HG03175 (cell line): ENCODE results near the gene TBC1D16.

Experiments used
- ATAC-seq: cut with Tn5 transposase; IDR thresholded peaks from one replicate; pipeline ENCODE4 v1.9.1; 2021; ENCODE audit warnings: mild to moderate bottlenecking, moderate library complexity; ENCODE audit not compliant: unreplicated experiment

Gene TBC1D16

DNA sequence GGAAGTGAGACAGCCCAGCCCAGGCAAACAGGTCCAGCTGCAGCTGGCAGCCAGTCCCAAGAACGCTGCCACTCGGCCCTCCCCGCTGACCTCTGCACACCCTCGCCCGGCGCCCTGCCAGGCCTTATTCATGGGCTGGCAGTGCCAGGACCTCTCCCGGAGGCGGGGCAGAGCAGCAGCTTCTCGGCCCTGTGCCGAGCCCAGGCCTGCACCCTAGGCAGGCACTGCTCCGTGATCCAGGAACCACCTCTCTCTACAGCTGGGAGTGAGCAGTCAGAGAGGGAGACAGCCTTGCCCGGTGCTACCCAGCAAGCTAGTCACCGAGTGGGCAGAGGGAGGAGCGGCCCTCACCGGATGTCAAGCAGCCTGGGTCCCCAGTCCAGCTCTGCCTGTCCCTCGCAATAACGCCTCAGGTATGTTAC lies 116.5 kb downstream of the TBC1D16 start:
- ATAC-seq: no peak

DNA sequence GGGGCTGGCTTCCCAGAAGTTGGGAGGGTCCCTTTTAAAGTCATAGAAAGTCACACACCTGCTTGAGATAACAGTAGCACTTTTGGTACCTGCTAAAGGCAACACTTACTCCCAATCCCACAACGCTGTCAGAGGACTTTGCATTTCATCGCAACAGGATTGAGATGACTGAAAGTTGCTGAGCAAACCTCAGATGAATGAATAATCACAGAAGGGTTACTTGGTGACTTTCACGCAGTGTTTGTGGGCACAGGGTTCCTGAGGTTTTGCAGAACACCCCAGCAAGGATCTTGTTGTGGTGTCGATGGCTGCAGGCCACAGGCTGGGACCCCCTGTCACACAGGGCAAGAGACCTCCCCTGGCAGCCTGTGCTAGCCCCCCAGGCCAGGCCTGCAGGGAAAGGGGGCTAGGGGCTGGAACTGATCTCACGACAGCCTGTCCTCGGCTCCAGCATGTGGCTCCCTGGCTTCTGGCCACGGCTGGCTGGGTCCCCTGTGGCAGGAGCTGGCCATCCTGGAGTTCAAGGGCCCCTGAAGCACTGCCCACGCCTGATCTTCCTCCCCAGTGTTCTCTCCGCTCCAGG lies 117.0 kb downstream of the TBC1D16 start:
- no peak for ATAC-seq

GRCh38 chr17:79917902-79918484 lies 117.7 kb downstream of the TBC1D16 start:
- no peak for ATAC-seq

GRCh38 chr17:79916991-79917901 lies 118.4 kb downstream of the TBC1D16 start:
- no peak for ATAC-seq

DNA sequence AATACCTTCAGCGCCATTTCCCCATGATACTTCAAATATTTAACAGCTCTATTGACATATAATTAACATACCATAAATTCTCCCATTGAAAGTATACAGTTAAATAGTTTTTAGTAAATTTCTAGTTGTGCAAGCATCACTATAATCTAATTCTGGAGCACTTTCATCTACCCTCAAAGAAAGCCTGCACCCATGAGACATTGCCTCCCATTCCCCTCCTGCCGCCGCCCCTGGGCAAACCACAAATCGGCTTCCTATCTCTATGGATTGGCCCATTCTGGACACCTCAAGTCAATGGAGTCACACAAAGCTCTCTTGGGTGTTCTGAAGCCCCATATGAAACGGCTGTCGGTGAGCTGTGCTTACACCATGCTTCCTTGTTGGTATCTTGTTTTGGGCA lies 119.2 kb downstream of the TBC1D16 start:
- no peak for ATAC-seq

GRCh38 chr17:79915850-79916430 lies 119.7 kb downstream of the TBC1D16 start:
- ATAC-seq: no peak

GRCh38 chr17:79914813-79915740 lies 120.6 kb downstream of the TBC1D16 start:
- ATAC-seq: no peak

DNA sequence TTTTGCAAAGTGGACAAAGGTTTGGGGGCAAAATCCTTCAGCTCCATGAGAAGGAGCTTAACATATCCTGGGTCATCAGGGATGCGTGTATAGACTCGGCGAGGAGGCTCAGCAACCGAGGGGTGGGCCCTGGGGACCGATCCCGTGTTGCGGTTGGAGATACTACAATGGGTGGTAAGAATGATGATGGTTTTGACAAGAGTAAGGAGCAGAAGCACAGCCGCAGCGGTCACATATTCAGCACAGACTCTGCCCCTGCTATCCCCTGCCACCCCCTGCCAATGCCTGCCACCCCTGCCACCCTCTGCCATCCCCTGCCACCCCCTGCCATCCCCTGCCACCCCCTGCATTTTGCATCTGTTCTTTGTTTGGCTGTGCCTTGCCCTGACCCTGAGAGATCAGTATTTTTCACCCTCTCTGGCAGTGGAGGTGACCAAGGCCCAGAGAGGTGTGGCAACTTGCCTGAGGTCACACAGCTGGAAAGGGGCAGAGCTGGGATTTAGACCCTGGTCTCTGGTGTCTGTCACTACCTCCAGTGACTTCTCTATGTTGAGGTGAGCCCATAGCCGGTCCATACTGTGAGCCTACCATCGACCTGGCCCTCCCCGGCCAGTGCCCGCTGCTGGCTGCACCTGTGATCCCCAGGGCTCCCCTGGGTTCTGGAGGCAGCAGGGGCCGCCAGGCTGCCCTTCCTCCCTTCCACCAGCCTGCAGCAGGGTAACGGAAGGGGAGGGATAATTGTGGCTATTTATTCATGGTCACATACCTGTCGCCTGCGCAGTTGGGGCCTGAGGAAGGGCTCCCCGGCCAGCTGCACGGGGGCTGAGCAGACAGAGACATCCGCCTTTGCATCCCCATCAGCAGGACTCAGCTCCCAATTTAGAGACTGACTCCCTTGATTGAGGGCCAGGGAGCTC lies 121.5 kb downstream of the TBC1D16 start:
- no peak for ATAC-seq

DNA sequence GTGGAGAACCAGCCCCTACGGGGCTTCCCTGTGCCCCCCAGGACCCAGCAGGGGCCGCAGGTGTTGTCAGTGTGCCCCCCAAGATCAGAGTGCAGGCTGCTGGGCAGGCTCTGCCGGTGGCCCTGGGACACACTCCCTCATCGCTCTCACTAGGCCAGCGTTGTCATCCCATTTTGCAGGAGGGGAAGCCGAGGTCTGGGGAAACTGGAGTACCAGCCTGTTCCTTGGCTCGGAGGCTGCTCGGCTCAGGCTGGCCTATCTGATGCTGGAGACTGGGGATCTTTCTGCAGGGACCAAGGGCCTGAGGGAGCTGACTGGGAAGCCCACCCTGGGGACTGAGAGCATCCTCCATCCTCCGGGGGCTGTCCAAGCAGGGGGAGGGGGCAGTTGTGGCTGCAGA lies 122.2 kb downstream of the TBC1D16 start:
- ATAC-seq: no peak

DNA sequence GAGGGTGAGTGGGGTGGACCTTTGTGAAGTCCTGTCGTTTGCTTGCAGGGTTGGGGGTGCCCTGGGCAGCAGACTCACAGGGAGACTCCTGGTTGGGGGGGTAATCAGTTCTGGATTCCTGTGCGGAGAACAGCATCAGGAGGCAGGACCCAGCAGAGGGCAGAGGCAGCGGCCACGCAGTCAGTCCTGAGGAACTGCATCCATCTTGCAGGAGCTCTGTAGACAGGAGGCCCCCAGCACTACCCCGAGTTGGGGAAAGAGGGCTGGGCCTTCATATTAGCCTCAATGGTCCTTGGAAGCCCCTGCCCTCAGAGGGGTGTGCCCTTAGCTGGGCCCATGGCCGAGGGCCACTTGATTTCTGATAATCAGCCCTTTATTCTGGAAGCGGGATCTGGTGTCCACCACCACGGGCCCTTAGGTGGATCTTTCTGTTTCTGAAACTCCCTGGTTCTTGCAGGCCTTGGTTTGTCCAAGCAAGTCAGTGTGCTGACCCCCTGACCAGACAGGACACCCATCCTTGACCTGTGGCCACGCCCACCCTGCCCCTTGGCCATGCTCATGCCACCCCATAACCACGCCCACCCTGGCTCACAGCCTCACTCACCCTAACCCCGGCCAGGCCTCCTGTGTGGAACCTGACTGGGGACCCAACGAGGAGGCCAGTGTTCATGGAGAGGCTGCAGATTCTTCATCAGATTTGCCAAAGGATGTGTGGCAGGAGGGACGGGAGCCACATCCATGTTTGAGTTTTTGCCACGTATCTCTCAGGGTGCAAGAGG lies 122.9 kb downstream of the TBC1D16 start:
- no peak for ATAC-seq

DNA sequence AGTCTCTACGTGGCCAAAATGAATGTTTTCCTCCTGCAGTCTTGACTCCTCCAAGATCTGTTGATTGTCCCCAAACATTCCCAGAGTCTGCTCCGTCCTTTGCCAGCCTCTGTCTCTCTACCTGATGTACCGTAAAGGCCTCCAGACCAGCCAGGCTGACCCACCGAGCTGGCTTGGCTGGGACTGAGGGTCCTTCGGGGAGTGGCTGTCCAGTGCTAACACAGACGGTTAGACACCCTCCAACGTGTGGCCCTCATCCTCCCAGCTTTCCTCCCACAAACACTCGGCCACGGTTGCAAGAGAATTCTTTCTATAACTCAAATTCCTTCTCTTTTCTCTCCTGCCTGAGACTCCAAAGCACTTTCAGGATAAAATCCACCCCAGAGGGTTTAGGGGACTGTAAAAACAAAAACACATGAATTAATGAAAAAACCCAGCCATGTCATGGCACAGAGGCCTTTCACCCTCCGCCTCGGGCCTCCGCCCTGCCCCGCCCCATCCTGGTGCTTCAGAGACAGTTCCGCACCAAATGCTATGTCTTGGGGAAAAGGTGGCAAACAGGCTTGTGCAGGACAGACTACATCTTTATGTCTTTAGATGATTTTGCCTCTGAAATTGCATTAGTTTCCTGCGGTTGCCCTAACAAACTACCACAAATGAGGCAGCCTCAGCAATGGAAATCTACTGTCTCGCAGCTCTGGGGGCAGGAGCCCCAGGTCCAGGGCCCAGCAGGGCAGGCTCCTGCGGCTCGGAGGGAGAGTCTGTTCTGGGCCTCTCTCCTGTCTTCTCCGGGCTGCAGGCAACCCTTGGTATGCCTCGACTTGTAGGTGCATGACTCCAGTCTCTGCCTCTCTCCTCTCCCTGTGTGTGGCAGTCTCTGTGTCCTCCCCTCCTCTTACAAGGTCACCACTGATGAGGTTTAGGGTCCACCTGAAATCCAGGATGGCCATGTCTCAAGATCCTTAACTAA lies 124.0 kb downstream of the TBC1D16 start:
- no peak for ATAC-seq

DNA sequence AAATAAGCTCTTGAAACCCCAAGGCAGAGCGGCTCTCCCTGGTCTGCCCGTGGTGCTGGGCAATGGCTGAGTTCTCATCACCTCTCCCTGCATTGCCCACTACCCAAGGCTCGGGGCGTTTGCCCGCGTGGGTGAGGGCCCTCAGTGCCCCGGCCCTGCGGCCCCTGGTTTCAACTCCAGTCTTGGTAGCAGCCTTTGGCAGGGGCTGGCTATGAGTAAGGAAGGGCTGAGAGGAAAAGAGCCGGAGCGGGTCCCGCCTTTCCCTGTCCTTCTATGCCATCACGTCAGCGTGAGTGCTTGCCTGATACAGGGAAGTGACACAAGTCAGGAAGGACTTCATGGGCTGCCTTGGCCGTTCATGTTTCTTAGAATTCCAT lies 124.7 kb downstream of the TBC1D16 start:
- no peak for ATAC-seq

DNA sequence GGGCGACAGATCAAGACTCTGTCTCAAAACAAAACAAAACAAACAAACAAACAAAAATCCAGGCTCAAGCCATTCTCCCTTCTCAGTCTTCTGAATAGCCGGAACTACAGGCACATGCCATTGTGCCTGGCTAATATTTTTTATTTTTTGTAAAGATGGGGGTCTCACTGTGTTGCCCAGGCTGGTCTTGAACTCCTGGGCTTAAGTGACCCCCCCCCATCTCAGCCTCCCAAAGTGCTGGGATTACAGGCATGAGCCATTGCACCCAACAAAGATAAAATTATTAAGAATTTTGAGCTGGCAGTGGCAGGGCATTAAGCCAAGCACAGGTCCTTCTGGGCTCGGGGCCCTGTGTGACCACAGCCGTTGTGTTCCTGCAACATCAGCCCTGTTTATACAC lies 126.6 kb downstream of the TBC1D16 start:
- ATAC-seq: no peak

DNA sequence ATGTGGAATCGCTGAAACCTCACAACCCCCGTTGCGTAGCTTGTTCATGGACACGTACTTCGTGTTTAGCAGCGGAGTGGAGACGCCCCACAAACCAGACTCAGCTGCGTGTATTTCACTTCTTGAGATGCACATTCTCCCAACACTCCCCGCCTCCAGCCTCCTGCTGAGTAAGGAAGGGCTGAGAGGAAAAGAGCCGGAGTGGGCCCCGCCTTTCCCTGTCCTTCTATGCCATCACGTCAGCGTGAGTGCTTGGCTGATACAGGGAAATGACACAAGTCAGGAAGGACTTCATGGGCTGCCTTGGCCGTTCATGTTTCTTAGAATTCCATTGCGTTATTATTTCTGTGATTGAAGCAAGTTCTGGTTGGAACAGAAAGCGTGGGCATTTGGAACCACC lies 127.8 kb downstream of the TBC1D16 start:
- no peak for ATAC-seq

GRCh38 chr17:79907217-79907715 lies 128.4 kb downstream of the TBC1D16 start:
- ATAC-seq: no peak

- no peak for ATAC-seq
These were observed 129.8 kb downstream of the TBC1D16 start for GRCh38 chr17:79905832-79906231.

DNA sequence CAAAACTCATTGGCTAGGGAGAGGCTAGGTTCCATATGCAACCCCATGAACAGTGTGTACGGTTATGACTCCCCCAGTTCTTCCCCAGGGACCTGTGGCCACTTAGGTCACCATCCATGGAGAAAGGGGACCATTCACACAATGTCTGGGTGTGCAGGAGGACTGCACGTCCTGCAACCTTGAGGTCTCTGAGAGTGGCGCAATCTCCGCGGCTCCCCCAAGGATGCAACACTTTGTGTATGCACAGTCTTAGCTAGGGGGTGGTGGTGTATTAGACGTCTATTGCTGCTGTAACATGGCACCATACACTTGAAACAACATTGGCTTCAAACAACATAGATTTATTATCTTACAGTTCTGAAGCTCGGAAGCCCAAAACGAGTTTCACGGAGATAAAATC lies 130.8 kb downstream of the TBC1D16 start:
- no peak for ATAC-seq
